Hepatocyte (in vitro differentiated cells): ENCODE measurements around the gene SUDS3. TPM values are rescaled to one million over a fixed set of nuclear protein-coding genes. Genes with fewer than 3 reads are reported as not detected.

Experiments used
- DNase-seq: peaks from one replicate; pipeline ENCODE4 v3.0.0-alpha.2; 2016; ENCODE audit warnings: low spot score
- H2AFZ ChIP-seq: fragments of 200-600 bp; sonication (generic); 2 replicates; pipeline ENCODE4 v1.6.0; 2016; ENCODE audit warnings: antibody characterized with exemption, mild to moderate bottlenecking
- H3K27ac ChIP-seq: fragments of 200-600 bp; sonication (generic); 2 replicates; pipeline ENCODE4 v1.5.1; 2016; ENCODE audit warnings: mild to moderate bottlenecking
- H3K27me3 ChIP-seq: fragments of 200-600 bp; sonication (generic); 2 replicates; pipeline ENCODE4 v1.6.1; 2016
- H3K36me3 ChIP-seq: fragments of 200-600 bp; sonication (generic); replicated peaks from 2 replicates; pipeline ENCODE4 v1.5.1; 2016; ENCODE audit warnings: low read depth; ENCODE audit not compliant: insufficient read depth
- H3K4me1 ChIP-seq: fragments of 200-600 bp; sonication (generic); 2 replicates; pipeline ENCODE4 v1.5.1; 2016; ENCODE audit warnings: mild to moderate bottlenecking, moderate library complexity; ENCODE audit not compliant: insufficient read depth
- H3K4me2 ChIP-seq: fragments of 200-600 bp; sonication (generic); 2 replicates; pipeline ENCODE4 v1.6.0; 2016
- H3K4me3 ChIP-seq: fragments of 200-600 bp; sonication (generic); 2 replicates; pipeline ENCODE4 v1.5.1; 2016; ENCODE audit warnings: mild to moderate bottlenecking
- H3K79me2 ChIP-seq: fragments of 200-600 bp; sonication (generic); 2 replicates; pipeline ENCODE4 v1.6.0; 2017; ENCODE audit warnings: mild to moderate bottlenecking
- H3K9me2 ChIP-seq: fragments of 200-600 bp; sonication (generic); replicated peaks from 2 replicates; pipeline ENCODE4 v1.6.0; 2017; ENCODE audit warnings: mild to moderate bottlenecking; ENCODE audit not compliant: insufficient read depth
- H3K9me3 ChIP-seq: fragments of 200-600 bp; sonication (generic); 2 replicates; pipeline ENCODE4 v1.5.1; 2016; ENCODE audit warnings: low read depth, mild to moderate bottlenecking
- H4K20me1 ChIP-seq: fragments of 200-600 bp; sonication (generic); 2 replicates; pipeline ENCODE4 v1.6.0; 2016; ENCODE audit warnings: mild to moderate bottlenecking; ENCODE audit not compliant: insufficient read depth, poor library complexity, severe bottlenecking
- EZH2 ChIP-seq: fragments of 200-600 bp; sonication (generic); IDR thresholded peaks from 2 replicates; pipeline ENCODE4 v1.6.1; 2016; ENCODE audit warnings: antibody characterized with exemption, mild to moderate bottlenecking, borderline replicate concordance
- EZH2phosphoT487 ChIP-seq: fragments of 200-600 bp; sonication (generic); IDR thresholded peaks from one replicate; pipeline ENCODE4 v1.6.1; 2018; ENCODE audit warnings: antibody characterized with exemption, mild to moderate bottlenecking, low read depth, moderate library complexity; ENCODE audit not compliant: unreplicated experiment, severe bottlenecking
- WGBS: methylation state at CpG from one replicate; pipeline ENCODE4 v1.1.6; 2016; ENCODE audit warnings: low lambda C conversion rate; ENCODE audit errors: missing lambda C conversion rate; 5-methylcytosine and 5-hydroxymethylcytosine counted together
- polyA plus RNA-seq: library from polyadenylated mRNA; unstranded; fragments of >200 nt; fragmentation: Nextera tagmentation; extraction: Ambion mirVana; gene quantifications from 2 replicates; pipeline ENCODE4 v1.2.1, GENCODE V29; 2016
- total RNA-seq: library from RNA; depleted of rRNA; stranded (reverse); fragments of >200 nt; gene quantifications from 2 replicates; pipeline ENCODE4 v1.2.3, GENCODE V29; 2014
- TF ChIP-seq, protein P1 (sequence below): fragments of 200-600 bp; sonication (generic); IDR thresholded peaks from 2 replicates; pipeline ENCODE4 v1.5.1; 2016; ENCODE audit warnings: antibody characterized with exemption, mild to moderate bottlenecking; ENCODE audit not compliant: poor library complexity

SUDS3 gene, protein sequence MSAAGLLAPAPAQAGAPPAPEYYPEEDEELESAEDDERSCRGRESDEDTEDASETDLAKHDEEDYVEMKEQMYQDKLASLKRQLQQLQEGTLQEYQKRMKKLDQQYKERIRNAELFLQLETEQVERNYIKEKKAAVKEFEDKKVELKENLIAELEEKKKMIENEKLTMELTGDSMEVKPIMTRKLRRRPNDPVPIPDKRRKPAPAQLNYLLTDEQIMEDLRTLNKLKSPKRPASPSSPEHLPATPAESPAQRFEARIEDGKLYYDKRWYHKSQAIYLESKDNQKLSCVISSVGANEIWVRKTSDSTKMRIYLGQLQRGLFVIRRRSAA
- total RNA-seq (40.0 and 43.4 TPM in 2 replicates), polyA plus RNA-seq (21.1 and 24.0 TPM in 2 replicates)

DNA sequence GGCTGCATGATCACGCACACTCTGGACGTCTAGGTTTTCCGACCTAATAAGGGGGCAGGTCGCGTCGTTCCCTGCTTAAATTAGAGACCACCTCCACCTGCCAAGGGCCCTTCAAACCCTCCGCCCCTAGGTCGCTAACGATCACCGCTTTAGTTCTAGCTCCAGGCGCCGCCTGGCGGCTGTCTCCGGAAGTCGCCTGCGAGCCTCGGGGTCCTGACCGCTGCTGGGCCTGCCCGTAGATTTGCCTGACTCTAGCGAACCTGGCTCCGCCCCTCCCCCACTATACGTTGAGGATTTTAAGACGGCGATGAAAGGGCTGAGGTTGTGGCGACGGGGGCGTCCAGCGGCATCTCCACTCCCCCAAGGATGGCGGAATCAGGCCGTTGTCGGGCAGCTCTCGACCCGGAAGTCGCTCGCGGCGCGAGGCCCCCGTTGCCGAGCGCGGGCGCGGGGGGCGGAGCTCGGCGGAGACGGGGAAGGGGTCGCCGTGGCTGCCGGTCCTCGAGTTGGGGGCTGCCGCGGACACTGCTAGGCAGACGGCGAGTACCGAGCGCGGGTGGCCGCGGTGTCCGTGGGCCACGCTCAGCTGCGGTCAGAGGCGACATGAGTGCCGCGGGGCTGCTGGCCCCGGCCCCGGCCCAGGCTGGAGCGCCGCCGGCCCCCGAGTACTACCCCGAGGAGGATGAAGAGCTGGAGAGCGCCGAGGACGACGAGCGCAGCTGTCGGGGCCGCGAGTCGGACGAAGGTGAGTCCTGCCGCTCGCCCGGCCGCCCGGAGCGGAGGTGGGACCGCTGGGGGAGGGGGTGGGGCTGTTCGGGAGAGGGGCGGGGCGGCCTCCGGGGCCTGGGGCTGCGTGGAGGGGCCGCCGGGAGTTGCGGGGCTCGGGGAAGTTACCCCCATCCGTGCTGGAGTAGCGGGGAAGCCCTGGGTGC, at the start of gene SUDS3:
Gene SUDS3, plus strand, starts transcription at position 467 of the 932 bp plus-strand sequence. Its CDS starts 137 bp downstream, at position 604.
- H4K20me1 ChIP-seq: peaks cover 4% of the 10 kb centered on the region
- H3K27ac ChIP-seq: peak within 1 kb of the TSS; percentile 95
- no peaks in the 10 kb centered on the region for H3K27me3 ChIP-seq
- no peaks in the 10 kb centered on the region for H3K9me2 ChIP-seq
- TF ChIP-seq, protein P1, sequence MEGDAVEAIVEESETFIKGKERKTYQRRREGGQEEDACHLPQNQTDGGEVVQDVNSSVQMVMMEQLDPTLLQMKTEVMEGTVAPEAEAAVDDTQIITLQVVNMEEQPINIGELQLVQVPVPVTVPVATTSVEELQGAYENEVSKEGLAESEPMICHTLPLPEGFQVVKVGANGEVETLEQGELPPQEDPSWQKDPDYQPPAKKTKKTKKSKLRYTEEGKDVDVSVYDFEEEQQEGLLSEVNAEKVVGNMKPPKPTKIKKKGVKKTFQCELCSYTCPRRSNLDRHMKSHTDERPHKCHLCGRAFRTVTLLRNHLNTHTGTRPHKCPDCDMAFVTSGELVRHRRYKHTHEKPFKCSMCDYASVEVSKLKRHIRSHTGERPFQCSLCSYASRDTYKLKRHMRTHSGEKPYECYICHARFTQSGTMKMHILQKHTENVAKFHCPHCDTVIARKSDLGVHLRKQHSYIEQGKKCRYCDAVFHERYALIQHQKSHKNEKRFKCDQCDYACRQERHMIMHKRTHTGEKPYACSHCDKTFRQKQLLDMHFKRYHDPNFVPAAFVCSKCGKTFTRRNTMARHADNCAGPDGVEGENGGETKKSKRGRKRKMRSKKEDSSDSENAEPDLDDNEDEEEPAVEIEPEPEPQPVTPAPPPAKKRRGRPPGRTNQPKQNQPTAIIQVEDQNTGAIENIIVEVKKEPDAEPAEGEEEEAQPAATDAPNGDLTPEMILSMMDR: peak; percentile 98
- TF ChIP-seq EZH2phosphoT487: no peak
- peaks cover 15% of the 10 kb centered on the region for H3K4me1 ChIP-seq
- under 1% methylated on average over 42 of the region's 102 CpGs for WGBS
- H3K36me3 ChIP-seq: no peaks in the 10 kb centered on the region
- peaks cover 48% of the 10 kb centered on the region for H3K79me2 ChIP-seq
- H3K4me2 ChIP-seq: peak within 1 kb of the TSS; percentile 89
- H3K9me3 ChIP-seq: no peaks in the 10 kb centered on the region
- peak; percentile 94 for DNase-seq
- H2AFZ ChIP-seq: peak within 1 kb of the TSS; percentile 97
- peak within 1 kb of the TSS; percentile 83 for H3K4me3 ChIP-seq

DNA sequence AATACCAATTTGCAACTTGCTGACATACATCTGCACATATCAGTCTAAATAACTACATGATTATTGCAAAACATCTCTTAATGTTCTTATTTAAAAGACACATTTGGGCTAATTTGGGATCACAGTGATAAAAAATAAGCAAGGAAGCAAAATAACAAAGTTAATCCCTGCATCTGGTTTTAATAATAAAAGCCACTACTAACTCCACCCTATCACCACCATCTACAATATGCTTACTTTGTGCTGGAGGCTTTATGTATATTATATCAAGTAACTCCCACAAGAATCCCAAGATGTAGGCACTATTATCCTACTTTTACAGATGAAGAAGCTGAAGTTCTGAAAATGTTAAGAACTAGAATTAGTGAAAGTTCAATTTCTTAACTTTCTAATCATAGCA, 49.4 kb upstream of the SUDS3 start:
- H3K27ac ChIP-seq: no peak overlapping the region
- no peaks in the 10 kb centered on the region for H3K27me3 ChIP-seq
- DNase-seq: no peak
- no peak for TF ChIP-seq EZH2phosphoT487
- H3K4me2 ChIP-seq: no peak overlapping the region
- no peaks in the 10 kb centered on the region for H3K9me2 ChIP-seq
- H3K4me3 ChIP-seq: no peak overlapping the region
- H4K20me1 ChIP-seq: no peaks in the 10 kb centered on the region
- H3K36me3 ChIP-seq: no peaks in the 10 kb centered on the region
- H3K9me3 ChIP-seq: peaks cover 3% of the 10 kb centered on the region
- no peaks in the 10 kb centered on the region for H3K79me2 ChIP-seq
- no peak overlapping the region for H2AFZ ChIP-seq
- no peaks in the 10 kb centered on the region for H3K4me1 ChIP-seq

DNA sequence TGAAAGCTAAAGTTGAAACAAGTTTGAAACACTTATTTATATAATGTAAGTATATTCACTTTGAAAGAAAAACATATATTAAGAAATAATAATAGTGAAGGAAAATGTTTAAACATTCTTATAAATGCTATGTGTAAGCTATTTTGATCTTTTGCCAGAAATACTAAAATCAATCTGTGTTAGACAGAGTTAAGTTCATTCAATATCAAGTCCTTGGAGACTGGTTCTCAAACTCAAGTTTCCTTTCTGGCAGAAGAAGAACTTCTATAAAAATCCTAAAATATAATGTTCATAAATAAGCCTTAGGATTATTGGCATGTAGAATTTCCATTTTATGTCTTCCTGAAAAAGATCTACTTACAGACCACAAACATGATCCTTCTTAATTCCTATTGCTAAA, 49.0 kb upstream of the SUDS3 start:
- Histone ChIP-seq H3K27ac (no peak overlapping the region), H3K9me2 (no peaks in the 10 kb centered on the region), H3K4me3 (no peak overlapping the region), H4K20me1 (no peaks in the 10 kb centered on the region), H2AFZ (no peak overlapping the region), H3K4me1 (no peaks in the 10 kb centered on the region), H3K9me3 (peaks cover 3% of the 10 kb centered on the region), H3K79me2 (peaks cover under 1% of the 10 kb centered on the region), H3K4me2 (no peak overlapping the region), H3K27me3 (no peaks in the 10 kb centered on the region), H3K36me3 (no peaks in the 10 kb centered on the region)
- TF ChIP-seq EZH2phosphoT487: no peak
- TF ChIP-seq, protein P1: no peak
- TF ChIP-seq EZH2: no peak
- DNase-seq: no peak
